ENCODE data around the gene TFPI.
"Not testable (repeated sequence)": the region's sequence is repeated elsewhere in the genome, so short reads cannot be mapped to it uniquely, and the experiment has no call there.

TFPI gene

DNA sequence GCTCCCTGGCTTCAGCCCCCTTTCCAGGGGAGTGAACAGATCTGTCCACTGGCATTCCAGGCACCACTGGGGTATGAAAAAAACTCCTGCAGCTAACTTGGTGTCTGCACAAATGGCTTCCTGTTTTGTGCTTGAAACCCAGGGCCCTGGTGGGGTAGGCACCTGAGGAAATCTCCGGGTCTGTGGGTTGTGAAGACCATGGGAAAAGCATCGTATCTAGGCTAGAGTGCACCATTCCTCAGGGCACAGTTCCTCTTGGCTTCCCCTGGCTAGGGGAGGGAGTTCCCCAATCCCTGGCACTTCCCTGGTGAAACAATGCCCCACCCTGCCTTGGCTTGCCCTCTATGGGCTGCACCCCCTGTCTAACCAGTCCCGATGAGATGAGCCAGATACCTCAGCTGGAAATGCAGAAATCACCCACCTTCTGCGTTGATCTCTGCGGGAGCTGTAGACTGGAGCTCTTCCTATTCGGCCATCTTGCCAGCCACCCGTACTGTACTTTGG lies 34.1 kb downstream of the TFPI start:
- Histone ChIP-seq H3K27me3 (ENCODE audit: control insufficient read depth, insufficient read depth, low read length) (no peaks in the 10 kb centered on the region), H3K4me3 (ENCODE audit: low read length) (no peak overlapping the region), H3K36me3 (ENCODE audit: control insufficient read depth, insufficient read depth, low read length) (no peaks in the 10 kb centered on the region), H3K9me3 (ENCODE audit: control insufficient read depth, low read length) (no peaks in the 10 kb centered on the region), H3K4me1 (ENCODE audit: control insufficient read depth, insufficient read depth, low read length) (no peaks in the 10 kb centered on the region), H3K9ac (ENCODE audit: low read length) (no peak overlapping the region)

- Histone ChIP-seq H3K4me3 (ENCODE audit: low read length) (no peak overlapping the region), H3K4me1 (ENCODE audit: control insufficient read depth, insufficient read depth, low read length) (no peaks in the 10 kb centered on the region), H3K27me3 (ENCODE audit: control insufficient read depth, insufficient read depth, low read length) (no peaks in the 10 kb centered on the region), H3K36me3 (ENCODE audit: control insufficient read depth, insufficient read depth, low read length) (no peaks in the 10 kb centered on the region), H3K9ac (ENCODE audit: low read length) (no peak overlapping the region), H3K9me3 (ENCODE audit: control insufficient read depth, low read length) (no peaks in the 10 kb centered on the region)
These were observed 34.7 kb downstream of the TFPI start for GRCh38 chr2:187519419-187520120.

DNA sequence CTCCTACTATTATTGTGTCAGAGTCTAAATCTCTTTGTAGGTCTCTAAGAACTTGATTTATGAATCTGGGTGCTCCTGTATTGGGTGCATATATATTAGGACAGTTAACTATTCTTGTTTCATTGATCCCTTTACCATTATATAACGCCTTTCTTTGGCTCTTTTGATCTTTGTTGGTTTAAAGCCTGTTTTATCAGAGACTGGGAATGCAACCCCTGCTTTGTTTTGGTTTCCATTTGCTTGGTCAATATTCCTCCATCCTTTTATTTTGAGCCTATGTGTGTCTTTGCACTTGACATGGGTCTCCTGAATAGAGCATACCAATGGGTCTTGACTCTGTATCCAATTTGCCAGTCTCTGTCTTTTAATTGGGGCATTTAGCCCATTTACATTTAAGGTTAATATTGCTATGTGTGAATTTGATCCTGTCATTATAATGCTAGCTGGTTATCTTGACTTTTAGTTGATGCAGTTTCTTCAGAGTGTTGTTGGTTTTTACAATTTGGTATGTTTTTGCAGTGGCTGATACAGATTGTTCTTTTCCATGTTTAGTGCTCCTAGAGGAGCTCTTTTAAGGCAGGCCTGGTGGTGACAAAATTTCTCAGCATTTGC lies 36.4 kb downstream of the TFPI start:
- H3K9me3 ChIP-seq (ENCODE audit: control insufficient read depth, low read length); H3K4me1 ChIP-seq (ENCODE audit: control insufficient read depth, insufficient read depth, low read length); H3K27me3 ChIP-seq (ENCODE audit: control insufficient read depth, insufficient read depth, low read length); H3K9ac ChIP-seq (ENCODE audit: low read length); H3K4me3 ChIP-seq (ENCODE audit: low read length); H3K36me3 ChIP-seq (ENCODE audit: control insufficient read depth, insufficient read depth, low read length): not testable (repeated sequence)

- not testable (repeated sequence) for H3K4me3 ChIP-seq (ENCODE audit: low read length); H3K36me3 ChIP-seq (ENCODE audit: control insufficient read depth, insufficient read depth, low read length)
These were observed 37.4 kb downstream of the TFPI start for GRCh38 chr2:187516630-187517510.

DNA sequence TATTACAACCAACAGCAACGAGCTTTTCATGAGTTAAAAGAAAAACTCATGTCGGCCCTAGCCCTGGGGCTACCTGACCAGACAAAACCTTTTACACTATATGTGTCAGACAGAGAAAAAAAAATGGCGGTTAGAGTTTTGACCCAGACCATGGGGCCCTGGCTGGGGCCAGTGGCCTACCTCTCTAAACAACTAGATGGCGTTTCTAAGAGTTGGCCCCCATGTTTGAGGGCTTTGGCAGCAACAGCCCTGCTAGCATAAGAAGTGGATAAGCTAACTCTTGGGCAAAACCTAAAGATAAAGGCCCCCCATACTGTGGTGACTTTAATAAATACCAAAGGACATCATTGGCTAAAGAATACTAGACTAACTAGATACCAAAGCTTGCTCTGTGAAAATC lies 39.3 kb downstream of the TFPI start:
- no peak overlapping the region for H3K4me3 ChIP-seq (ENCODE audit: low read length)
- peaks cover 2% of the 10 kb centered on the region for H3K4me1 ChIP-seq (ENCODE audit: control insufficient read depth, insufficient read depth, low read length)
- H3K9me3 ChIP-seq (ENCODE audit: control insufficient read depth, low read length) = no peaks in the 10 kb centered on the region
- H3K9ac ChIP-seq (ENCODE audit: low read length) = no peak overlapping the region
- no peaks in the 10 kb centered on the region for H3K36me3 ChIP-seq (ENCODE audit: control insufficient read depth, insufficient read depth, low read length)
- no peaks in the 10 kb centered on the region for H3K27me3 ChIP-seq (ENCODE audit: control insufficient read depth, insufficient read depth, low read length)

More at GRCh38 chr2:187516630-187517510, 37.4 kb downstream of the TFPI start:
- H3K4me1 ChIP-seq (ENCODE audit: control insufficient read depth, insufficient read depth, low read length); H3K9ac ChIP-seq (ENCODE audit: low read length); H3K27me3 ChIP-seq (ENCODE audit: control insufficient read depth, insufficient read depth, low read length); H3K9me3 ChIP-seq (ENCODE audit: control insufficient read depth, low read length): not testable (repeated sequence)

DNA sequence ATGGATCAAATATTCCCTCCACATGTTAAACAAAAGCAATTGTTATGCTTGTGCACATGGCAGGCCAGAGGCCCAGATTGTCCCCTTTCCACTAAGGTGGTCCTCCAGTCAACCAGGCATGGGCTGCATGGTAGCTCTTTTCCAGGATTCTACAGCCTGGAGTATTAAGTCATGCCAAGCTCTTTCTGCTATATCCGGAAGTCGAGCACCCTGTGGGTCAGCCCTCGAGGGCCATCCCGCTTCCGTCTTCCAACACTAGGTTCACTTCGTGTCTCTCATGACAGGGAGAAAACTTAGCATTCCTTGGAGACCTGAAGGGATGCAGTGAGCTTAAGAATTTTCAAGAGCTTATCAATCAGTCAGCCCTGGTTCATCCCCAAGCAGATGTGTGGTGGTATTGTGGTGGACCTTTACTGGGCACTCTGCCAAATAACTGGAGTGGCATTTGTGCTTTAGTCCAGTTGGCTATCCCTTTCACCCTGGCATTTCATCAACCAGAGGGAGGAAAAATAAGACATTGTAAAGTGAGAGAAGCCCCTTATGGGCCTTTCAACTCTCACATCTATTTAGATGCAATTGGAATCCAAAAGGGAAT lies 39.9 kb downstream of the TFPI start:
- not testable (repeated sequence) for H3K36me3 ChIP-seq (ENCODE audit: control insufficient read depth, insufficient read depth, low read length); H3K4me3 ChIP-seq (ENCODE audit: low read length); H3K9ac ChIP-seq (ENCODE audit: low read length); H3K4me1 ChIP-seq (ENCODE audit: control insufficient read depth, insufficient read depth, low read length); H3K9me3 ChIP-seq (ENCODE audit: control insufficient read depth, low read length); H3K27me3 ChIP-seq (ENCODE audit: control insufficient read depth, insufficient read depth, low read length)

DNA sequence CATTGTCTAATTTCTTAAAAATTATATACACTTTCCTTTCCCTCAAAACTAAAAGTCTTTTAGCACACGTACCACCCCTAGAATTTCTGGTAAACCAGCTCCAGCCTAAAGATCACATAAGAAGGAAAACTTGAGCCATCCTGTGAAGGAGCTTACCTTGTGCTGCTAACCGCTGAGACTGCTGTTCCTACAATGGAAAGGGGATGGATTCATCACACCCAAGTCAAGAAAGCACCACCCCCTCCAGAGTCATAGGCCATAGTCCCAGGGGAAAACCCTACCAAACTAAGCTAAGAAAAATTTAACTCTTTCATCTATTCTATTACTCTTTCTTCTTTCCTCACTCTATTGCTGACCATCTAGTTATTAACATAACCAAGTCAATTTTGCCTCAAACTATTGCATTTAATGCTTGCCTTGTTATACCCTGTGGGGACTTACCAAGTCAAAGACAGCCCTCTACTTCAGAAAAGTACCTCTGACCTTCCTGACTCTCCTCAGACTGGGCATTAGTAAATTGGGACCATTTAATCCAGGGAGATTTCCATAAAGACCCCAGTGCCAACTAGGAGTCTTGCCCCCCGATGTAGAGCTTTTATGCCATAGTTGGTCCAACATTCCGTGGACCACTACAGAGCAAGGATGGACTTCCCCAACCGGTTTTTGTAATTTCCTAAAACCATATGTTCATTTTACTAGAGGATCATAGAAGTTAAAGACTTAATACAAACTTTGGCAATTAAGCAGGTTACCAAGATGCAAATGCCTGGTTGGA lies 40.6 kb downstream of the TFPI start:
- H3K9me3 ChIP-seq (ENCODE audit: control insufficient read depth, low read length); H3K4me1 ChIP-seq (ENCODE audit: control insufficient read depth, insufficient read depth, low read length); H3K9ac ChIP-seq (ENCODE audit: low read length); H3K4me3 ChIP-seq (ENCODE audit: low read length); H3K27me3 ChIP-seq (ENCODE audit: control insufficient read depth, insufficient read depth, low read length); H3K36me3 ChIP-seq (ENCODE audit: control insufficient read depth, insufficient read depth, low read length): not testable (repeated sequence)

DNA sequence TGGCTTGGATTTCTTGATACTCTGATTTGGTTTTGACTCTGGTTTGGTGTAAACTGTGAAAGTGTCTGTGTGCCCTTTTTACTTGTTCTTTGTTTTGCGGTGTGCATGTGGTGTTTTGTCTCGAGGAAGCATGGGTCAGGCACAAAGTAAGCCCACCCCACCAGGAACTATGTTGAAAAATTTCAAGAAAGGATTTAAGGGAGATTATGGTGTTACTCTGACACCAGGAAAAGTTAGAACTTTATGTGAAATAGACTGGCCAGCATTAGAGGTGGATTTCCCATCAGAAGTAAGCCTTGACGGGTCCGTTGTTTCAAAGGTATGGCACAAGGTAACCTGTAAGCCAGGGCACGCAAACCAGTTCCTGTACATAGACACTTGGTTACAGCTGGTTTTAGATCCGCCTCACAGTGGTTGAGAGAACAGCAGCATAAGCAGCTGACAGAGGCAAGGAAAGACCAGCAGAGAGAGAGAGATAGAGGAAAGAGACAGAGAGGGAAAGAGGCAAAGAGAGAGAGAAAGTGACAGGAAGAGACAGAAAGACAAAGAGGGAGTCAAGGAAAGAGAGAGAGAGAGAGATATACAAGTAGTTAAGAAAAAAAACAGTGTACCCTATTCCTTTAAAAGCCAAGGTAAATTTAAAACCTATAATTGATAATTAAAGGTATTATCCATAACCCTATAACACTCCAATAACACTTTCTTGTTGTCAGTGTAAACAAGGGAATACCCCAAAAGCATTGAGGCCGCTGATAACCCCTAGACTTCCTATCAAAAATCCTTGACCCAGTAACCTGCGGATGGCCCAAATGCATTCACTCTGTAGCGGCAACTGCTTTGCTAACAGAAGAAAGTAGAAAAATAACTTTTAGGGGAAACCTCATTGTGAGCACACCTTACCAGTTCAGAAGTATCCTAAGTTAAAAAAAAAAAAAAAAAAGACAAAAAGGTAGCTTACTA lies 42.6 kb downstream of the TFPI start:
- Histone ChIP-seq H3K9me3 (ENCODE audit: control insufficient read depth, low read length) (no peaks in the 10 kb centered on the region), H3K36me3 (ENCODE audit: control insufficient read depth, insufficient read depth, low read length) (no peaks in the 10 kb centered on the region), H3K4me1 (ENCODE audit: control insufficient read depth, insufficient read depth, low read length) (peaks cover 7% of the 10 kb centered on the region)

GRCh38 chr2:187510419-187511355 lies 43.5 kb downstream of the TFPI start:
- not testable (repeated sequence) for H3K36me3 ChIP-seq (ENCODE audit: control insufficient read depth, insufficient read depth, low read length); H3K9ac ChIP-seq (ENCODE audit: low read length); H3K27me3 ChIP-seq (ENCODE audit: control insufficient read depth, insufficient read depth, low read length); H3K4me3 ChIP-seq (ENCODE audit: low read length); H3K4me1 ChIP-seq (ENCODE audit: control insufficient read depth, insufficient read depth, low read length); H3K9me3 ChIP-seq (ENCODE audit: control insufficient read depth, low read length)

More for the DNA sequence above, 42.6 kb downstream of the TFPI start:
- Histone ChIP-seq H3K27me3 (ENCODE audit: control insufficient read depth, insufficient read depth, low read length) (no peaks in the 10 kb centered on the region), H3K9ac (ENCODE audit: low read length) (no peak overlapping the region), H3K4me3 (ENCODE audit: low read length) (no peak overlapping the region)
